A549 (cell line): ENCODE results near the gene KCNG2.

Experiments used
- BHLHE40 ChIP-seq: IDR thresholded peaks from 2 replicates; pipeline ENCODE4 v1.6.1; 2012; ENCODE audit warnings: low read depth, low read length, inconsistent platforms
- EHF ChIP-seq: fragments of 250-450 bp; sonication (Bioruptor Pico); IDR thresholded peaks from 2 replicates; pipeline ENCODE4 v1.5.0; 2020; ENCODE audit warnings: mild to moderate bottlenecking
- MAFK ChIP-seq: fragments of 450-650 bp; IDR thresholded peaks from 2 replicates; pipeline ENCODE4 v1.6.1; 2014; ENCODE audit not compliant: partially characterized antibody
- TF ChIP-seq, protein P1 (sequence below): fragments of >200 bp; sonication (Bioruptor Twin); formaldehyde crosslinking; IDR thresholded peaks from 3 replicates; pipeline ENCODE4 v1.5.1; 2016
- TF ChIP-seq, protein P2 (sequence below): fragments of 250-450 bp; sonication (Bioruptor Pico); IDR thresholded peaks from 2 replicates; pipeline ENCODE4 v1.5.0; 2021; ENCODE audit warnings: mild to moderate bottlenecking, moderate library complexity, borderline replicate concordance
- TF ChIP-seq, protein P3 (sequence below): IDR thresholded peaks from 2 replicates; pipeline ENCODE4 v1.6.1; 2012
- TF ChIP-seq, protein P4 (sequence below): fragments of 200-600 bp; sonication (generic); IDR thresholded peaks from 2 replicates; pipeline ENCODE4 v1.6.1; 2016; ENCODE audit warnings: antibody characterized with exemption, mild to moderate bottlenecking, moderate library complexity

DNA sequence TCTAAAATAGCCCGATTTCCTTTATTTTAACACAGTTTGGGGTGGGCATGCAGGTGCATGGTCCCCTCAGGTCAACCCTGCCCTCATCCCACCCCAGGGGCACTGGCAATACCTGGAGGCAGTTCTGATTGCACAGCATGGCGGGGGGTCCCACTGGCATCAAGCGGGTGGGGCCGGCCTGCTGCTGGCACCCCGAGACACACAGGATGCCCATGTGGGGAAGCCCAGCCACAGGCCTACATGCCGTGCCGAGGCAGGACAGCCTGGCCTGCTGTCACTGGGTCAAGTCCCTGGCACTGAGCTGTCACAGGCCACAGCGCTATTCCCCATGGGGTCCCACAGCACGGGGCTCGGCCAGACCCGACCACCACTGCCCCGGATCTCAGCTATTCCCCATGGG lies 11.9 kb upstream of the KCNG2 start:
- TF ChIP-seq, protein P1, sequence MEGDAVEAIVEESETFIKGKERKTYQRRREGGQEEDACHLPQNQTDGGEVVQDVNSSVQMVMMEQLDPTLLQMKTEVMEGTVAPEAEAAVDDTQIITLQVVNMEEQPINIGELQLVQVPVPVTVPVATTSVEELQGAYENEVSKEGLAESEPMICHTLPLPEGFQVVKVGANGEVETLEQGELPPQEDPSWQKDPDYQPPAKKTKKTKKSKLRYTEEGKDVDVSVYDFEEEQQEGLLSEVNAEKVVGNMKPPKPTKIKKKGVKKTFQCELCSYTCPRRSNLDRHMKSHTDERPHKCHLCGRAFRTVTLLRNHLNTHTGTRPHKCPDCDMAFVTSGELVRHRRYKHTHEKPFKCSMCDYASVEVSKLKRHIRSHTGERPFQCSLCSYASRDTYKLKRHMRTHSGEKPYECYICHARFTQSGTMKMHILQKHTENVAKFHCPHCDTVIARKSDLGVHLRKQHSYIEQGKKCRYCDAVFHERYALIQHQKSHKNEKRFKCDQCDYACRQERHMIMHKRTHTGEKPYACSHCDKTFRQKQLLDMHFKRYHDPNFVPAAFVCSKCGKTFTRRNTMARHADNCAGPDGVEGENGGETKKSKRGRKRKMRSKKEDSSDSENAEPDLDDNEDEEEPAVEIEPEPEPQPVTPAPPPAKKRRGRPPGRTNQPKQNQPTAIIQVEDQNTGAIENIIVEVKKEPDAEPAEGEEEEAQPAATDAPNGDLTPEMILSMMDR: no peak
- TF ChIP-seq, protein P2, sequence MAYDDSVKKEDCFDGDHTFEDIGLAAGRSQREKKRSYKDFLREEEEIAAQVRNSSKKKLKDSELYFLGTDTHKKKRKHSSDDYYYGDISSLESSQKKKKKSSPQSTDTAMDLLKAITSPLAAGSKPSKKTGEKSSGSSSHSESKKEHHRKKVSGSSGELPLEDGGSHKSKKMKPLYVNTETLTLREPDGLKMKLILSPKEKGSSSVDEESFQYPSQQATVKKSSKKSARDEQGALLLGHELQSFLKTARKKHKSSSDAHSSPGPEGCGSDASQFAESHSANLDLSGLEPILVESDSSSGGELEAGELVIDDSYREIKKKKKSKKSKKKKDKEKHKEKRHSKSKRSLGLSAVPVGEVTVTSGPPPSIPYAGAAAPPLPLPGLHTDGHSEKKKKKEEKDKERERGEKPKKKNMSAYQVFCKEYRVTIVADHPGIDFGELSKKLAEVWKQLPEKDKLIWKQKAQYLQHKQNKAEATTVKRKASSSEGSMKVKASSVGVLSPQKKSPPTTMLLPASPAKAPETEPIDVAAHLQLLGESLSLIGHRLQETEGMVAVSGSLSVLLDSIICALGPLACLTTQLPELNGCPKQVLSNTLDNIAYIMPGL (CRISPR knock-in tag): no peak
- TF ChIP-seq MAFK (no peak), EHF (CRISPR knock-in tag) (no peak), BHLHE40 (no peak)
- TF ChIP-seq, protein P3, sequence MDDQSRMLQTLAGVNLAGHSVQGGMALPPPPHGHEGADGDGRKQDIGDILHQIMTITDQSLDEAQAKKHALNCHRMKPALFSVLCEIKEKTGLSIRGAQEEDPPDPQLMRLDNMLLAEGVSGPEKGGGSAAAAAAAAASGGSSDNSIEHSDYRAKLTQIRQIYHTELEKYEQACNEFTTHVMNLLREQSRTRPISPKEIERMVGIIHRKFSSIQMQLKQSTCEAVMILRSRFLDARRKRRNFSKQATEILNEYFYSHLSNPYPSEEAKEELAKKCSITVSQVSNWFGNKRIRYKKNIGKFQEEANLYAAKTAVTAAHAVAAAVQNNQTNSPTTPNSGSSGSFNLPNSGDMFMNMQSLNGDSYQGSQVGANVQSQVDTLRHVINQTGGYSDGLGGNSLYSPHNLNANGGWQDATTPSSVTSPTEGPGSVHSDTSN: no peak
- TF ChIP-seq, protein P4, sequence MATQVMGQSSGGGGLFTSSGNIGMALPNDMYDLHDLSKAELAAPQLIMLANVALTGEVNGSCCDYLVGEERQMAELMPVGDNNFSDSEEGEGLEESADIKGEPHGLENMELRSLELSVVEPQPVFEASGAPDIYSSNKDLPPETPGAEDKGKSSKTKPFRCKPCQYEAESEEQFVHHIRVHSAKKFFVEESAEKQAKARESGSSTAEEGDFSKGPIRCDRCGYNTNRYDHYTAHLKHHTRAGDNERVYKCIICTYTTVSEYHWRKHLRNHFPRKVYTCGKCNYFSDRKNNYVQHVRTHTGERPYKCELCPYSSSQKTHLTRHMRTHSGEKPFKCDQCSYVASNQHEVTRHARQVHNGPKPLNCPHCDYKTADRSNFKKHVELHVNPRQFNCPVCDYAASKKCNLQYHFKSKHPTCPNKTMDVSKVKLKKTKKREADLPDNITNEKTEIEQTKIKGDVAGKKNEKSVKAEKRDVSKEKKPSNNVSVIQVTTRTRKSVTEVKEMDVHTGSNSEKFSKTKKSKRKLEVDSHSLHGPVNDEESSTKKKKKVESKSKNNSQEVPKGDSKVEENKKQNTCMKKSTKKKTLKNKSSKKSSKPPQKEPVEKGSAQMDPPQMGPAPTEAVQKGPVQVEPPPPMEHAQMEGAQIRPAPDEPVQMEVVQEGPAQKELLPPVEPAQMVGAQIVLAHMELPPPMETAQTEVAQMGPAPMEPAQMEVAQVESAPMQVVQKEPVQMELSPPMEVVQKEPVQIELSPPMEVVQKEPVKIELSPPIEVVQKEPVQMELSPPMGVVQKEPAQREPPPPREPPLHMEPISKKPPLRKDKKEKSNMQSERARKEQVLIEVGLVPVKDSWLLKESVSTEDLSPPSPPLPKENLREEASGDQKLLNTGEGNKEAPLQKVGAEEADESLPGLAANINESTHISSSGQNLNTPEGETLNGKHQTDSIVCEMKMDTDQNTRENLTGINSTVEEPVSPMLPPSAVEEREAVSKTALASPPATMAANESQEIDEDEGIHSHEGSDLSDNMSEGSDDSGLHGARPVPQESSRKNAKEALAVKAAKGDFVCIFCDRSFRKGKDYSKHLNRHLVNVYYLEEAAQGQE: no peak
